NB4 (cell line): ENCODE data around the gene DCTN2.

ENCODE experiments used
- POLR2A ChIP-seq: IDR thresholded peaks from 2 replicates; pipeline ENCODE4 v1.6.1; 2011; ENCODE audit warnings: mild to moderate bottlenecking; ENCODE audit not compliant: insufficient read length; ENCODE audit errors: extremely low read depth
- TF ChIP-seq, protein P1 (sequence below): IDR thresholded peaks from one replicate; pipeline ENCODE4 v1.5.1; 2012; ENCODE audit warnings: low read depth, low read length

- TF ChIP-seq, protein P1, sequence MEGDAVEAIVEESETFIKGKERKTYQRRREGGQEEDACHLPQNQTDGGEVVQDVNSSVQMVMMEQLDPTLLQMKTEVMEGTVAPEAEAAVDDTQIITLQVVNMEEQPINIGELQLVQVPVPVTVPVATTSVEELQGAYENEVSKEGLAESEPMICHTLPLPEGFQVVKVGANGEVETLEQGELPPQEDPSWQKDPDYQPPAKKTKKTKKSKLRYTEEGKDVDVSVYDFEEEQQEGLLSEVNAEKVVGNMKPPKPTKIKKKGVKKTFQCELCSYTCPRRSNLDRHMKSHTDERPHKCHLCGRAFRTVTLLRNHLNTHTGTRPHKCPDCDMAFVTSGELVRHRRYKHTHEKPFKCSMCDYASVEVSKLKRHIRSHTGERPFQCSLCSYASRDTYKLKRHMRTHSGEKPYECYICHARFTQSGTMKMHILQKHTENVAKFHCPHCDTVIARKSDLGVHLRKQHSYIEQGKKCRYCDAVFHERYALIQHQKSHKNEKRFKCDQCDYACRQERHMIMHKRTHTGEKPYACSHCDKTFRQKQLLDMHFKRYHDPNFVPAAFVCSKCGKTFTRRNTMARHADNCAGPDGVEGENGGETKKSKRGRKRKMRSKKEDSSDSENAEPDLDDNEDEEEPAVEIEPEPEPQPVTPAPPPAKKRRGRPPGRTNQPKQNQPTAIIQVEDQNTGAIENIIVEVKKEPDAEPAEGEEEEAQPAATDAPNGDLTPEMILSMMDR: no peak
- TF ChIP-seq POLR2A: peak; percentile 98
These were observed 26.8 kb downstream of the DCTN2 start, which contains the start of gene DDIT3 for GRCh38 chr12:57520053-57520818.
